ENCODE data around the gene MXRA7.
"Not testable (repeated sequence)": the region's sequence is repeated elsewhere in the genome, so short reads cannot be mapped to it uniquely, and the experiment has no call there.

Gene MXRA7

DNA sequence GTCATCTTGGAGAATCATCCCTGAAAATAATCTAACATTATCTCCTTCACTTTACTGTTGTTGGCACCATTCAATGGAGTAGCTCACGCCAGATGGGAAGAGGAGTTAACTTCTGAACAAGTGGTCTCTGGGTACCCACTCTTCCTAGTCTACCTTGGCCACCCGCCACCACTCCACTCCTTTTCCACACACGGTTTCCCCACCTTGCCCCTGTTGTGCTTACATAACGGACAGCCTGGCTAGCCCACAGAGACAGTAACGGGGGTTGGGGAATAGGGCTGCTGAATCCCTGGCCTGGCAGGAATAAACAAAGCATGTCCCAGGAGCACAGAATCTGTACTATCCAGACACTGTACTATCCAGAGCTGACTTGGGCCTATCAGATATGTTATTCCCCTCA, 3.6 kb upstream of the MXRA7 start:
- H3K4me3 ChIP-seq (ENCODE audit: control insufficient read depth, low read depth, low read length): no peak overlapping the region
- TF ChIP-seq, protein P1, sequence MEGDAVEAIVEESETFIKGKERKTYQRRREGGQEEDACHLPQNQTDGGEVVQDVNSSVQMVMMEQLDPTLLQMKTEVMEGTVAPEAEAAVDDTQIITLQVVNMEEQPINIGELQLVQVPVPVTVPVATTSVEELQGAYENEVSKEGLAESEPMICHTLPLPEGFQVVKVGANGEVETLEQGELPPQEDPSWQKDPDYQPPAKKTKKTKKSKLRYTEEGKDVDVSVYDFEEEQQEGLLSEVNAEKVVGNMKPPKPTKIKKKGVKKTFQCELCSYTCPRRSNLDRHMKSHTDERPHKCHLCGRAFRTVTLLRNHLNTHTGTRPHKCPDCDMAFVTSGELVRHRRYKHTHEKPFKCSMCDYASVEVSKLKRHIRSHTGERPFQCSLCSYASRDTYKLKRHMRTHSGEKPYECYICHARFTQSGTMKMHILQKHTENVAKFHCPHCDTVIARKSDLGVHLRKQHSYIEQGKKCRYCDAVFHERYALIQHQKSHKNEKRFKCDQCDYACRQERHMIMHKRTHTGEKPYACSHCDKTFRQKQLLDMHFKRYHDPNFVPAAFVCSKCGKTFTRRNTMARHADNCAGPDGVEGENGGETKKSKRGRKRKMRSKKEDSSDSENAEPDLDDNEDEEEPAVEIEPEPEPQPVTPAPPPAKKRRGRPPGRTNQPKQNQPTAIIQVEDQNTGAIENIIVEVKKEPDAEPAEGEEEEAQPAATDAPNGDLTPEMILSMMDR (conservative IDR thresholded peaks at IDR 0.05; ENCODE audit: control insufficient read depth, insufficient read depth, low read depth, low read length): no peak
- no peak for DNase-seq (ENCODE audit: low read depth)

DNA sequence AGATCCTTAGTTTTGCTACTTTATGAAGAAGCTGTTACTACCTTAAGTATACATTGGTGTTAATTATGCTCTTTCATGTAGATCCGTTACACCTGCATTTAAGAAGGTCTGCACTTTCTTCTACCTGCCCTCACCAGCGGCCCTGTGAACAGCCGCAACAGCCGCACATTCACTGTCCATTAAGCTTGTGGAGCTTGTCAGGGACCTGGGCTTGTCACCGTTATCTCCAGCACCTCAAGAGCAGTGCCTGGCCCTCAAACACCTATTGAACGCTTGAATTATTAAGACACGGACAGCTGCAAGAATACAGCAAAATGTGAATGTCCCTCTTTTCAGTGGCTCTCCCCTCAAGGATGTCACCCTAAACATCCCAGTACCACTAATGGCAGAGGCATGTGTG, 3.0 kb upstream of the MXRA7 start:
- no peak overlapping the region for H3K4me3 ChIP-seq (ENCODE audit: control insufficient read depth, low read depth, low read length)
- DNase-seq (ENCODE audit: low read depth): no peak
- TF ChIP-seq, protein P1 (conservative IDR thresholded peaks at IDR 0.05; ENCODE audit: control insufficient read depth, insufficient read depth, low read depth, low read length): no peak

DNA sequence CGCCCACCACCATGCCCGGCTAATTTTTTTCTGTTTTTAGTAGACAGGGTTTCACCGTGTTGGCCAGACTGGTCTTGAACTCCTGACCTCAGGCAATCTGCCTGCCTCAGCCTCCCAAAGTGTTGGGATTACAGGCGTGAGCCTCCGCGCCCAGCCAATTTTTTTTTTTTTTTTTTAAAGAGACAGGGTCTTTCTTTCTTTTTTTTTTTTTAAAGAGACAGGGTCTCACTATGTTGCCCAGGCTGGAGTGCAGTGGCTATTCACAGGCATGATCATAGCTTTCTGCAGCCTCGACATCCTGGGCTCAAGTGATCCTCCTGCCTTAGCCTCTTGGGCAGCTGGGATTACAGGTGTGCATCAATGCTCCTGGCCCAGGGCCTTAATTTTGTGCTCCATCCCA, 1.6 kb upstream of the MXRA7 start:
- H3K4me3 ChIP-seq (ENCODE audit: control insufficient read depth, low read depth, low read length): not testable (repeated sequence)

DNA sequence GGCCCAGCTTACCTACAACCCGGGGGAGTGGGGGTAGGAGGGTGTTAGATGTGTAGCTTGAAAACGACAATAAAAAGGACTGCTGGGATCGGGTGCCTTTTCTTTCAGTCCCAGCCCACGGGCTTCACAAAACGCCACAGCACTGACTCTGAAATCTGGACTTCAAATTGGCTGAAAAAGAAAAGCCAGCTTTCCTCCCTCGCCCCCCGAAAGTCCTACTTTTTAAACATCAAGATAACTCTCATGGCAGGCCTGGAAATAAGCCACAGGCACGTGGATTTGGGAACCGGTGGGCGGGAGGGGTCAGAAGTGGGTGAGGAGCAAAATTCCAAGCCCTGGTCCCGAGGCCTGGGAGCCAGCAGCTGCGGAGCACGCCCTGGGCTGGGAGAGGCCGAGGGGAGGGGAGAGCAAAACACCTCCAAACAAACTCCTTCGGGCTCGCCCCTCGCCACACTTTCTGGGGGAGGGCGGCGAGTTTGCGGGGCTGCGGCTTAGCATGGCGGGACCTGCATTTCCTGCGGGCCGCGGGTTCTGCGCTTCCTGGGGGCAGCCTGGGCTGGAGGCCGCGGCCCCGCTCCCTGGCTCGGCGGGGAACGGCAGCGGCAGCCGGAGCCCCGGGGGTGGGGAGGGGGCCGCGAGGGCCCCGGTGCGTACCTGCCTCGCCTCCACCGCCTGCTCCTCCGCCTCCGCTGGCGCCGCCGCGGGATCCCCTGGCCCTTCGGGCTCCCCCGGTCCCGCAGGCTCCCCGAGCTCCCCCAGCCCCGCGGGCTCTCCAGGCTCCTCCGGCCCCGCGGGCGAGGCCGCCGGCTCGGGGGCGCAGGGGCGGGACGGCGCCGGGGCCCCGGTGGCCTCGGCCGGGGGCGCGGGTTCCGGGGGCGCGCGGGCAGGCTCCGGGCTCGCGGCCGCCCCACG, 558 bp downstream of the MXRA7 start:
- DNase-seq (ENCODE audit: low read depth): peak; percentile 67
- H3K4me3 ChIP-seq (ENCODE audit: control insufficient read depth, low read depth, low read length): peak overlapping the region; percentile 70

More for the DNA sequence above, 1.6 kb upstream of the MXRA7 start:
- DNase-seq (ENCODE audit: low read depth): not testable (repeated sequence)

GRCh38 chr17:76709077-76709950, 1.5 kb downstream of the MXRA7 start:
- peak; percentile 98 for DNase-seq (ENCODE audit: low read depth)
- H3K4me3 ChIP-seq (ENCODE audit: control insufficient read depth, low read depth, low read length): peak overlapping the region; percentile 70
- TF ChIP-seq, protein P1 (conservative IDR thresholded peaks at IDR 0.05; ENCODE audit: control insufficient read depth, insufficient read depth, low read depth, low read length): no peak

DNA sequence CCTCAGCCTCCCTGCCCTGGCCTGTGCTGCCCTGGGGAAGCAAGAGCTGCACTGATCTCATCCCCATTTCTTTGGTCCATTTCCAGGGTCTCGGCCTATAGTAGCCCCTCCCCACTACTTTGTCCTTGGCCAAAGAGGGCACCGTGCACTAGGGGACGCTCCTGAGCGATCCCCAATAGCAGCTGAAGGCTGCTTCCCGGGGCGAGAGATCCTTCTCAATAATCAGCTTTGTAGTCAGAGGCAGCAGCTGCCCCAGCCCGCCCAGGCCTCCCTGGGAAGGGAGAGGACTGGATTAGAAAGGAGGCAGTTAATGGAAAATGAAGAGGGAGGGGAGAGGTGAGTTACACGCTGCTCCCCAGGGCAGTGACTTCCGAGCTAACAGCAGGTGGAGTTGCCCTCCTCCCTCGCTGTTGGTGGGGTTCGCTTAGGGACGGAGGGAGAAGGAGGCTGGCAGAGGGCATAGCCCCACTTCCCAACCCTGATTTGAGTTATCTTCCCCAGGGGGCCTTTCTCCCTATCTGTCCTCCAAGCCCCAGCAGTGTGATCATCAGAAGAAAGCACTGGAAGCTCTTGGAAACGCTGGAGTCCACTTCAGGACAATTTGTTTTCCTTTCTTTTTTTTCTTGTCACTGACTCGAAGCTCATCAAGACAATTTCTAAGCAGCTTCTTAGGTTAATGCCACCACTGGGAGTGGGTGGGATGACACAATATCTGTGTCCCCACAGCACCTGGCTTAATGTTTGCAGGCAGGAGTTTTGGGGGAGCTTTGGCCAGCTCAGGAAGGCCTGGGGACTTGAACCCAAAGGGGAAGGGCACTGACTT, 2.6 kb downstream of the MXRA7 start:
- peak; percentile 51 for DNase-seq (ENCODE audit: low read depth)
- TF ChIP-seq, protein P1 (conservative IDR thresholded peaks at IDR 0.05; ENCODE audit: control insufficient read depth, insufficient read depth, low read depth, low read length): peak; percentile 54
- peak overlapping the region; percentile 39 for H3K4me3 ChIP-seq (ENCODE audit: control insufficient read depth, low read depth, low read length)

DNA sequence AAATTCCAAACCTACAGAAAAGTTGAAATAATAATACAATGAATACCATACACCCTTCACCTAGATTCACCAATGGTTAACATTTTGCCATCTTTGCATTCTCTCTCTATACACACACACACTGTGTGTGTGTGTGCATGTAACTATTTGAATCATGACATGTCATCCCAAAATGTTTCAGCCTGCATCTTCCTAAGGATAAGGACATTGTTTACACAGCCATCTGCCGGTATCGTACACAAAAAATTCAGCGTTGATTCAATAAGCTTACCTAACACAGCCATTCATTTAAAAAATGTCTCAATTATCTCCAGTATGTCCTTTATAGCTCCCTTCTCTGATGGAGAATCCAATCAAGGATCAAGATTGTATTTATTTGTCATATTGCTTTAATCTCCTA, 3.9 kb downstream of the MXRA7 start:
- DNase-seq (ENCODE audit: low read depth): no peak
- TF ChIP-seq, protein P1 (conservative IDR thresholded peaks at IDR 0.05; ENCODE audit: control insufficient read depth, insufficient read depth, low read depth, low read length): no peak
- H3K4me3 ChIP-seq (ENCODE audit: control insufficient read depth, low read depth, low read length): no peak overlapping the region

Measured in fibroblast of mammary gland (primary cell).